Left ventricle myocardium inferior (tissue), 1 donor: Measurements from ENCODE around the gene ZNF236. TPM values are rescaled to one million over a fixed set of nuclear protein-coding genes. Genes with fewer than 3 reads are reported as not detected.
A peak's percentile ranks its signal among the peaks of the same experiment; 100 is the strongest.
"Not testable (repeated sequence)": the region's sequence is repeated elsewhere in the genome, so short reads cannot be mapped to it uniquely, and the experiment has no call there.

ENCODE experiments used
- DNase-seq: peaks from one replicate; pipeline ENCODE4 v3.0.0-alpha.2; 2020
- H3K27ac ChIP-seq: fragments of 200-600 bp; replicated peaks from 2 replicates; pipeline ENCODE4 v1.8.0; 2021
- H3K27me3 ChIP-seq: fragments of 200-600 bp; 2 replicates; pipeline ENCODE4 v1.8.0; 2021; ENCODE audit warnings: low read depth
- H3K36me3 ChIP-seq: fragments of 200-600 bp; 2 replicates; pipeline ENCODE4 v1.8.0; 2021
- H3K4me1 ChIP-seq: fragments of 200-600 bp; 2 replicates; pipeline ENCODE4 v1.8.0; 2021
- H3K4me3 ChIP-seq: fragments of 200-600 bp; 2 replicates; pipeline ENCODE4 v1.8.0; 2021; ENCODE audit warnings: mild to moderate bottlenecking, moderate library complexity
- H3K9me3 ChIP-seq: fragments of 200-600 bp; replicated peaks from 2 replicates; pipeline ENCODE4 v1.8.0; 2021
- intact Hi-C: fragments of 100-400 bp; cut with micrococcal nuclease; formaldehyde crosslinking; loops from one replicate; pipeline ENCODE4 v1.11.0; 2022
- long read RNA-seq: library from polyadenylated mRNA; unstranded; transcript quantifications from one replicate; pipeline ENCODE4 v2.0.0, GENCODE V29; 2021
- total RNA-seq: library from RNA; stranded (reverse); fragmentation: NEBNext Ultra II Directional; extraction: Animal tissue kit (Norgen Biotek cat#: 25700); gene quantifications from one replicate; pipeline ENCODE4 v1.2.1, GENCODE V29; 2021
- TF ChIP-seq, protein P1 (sequence below): fragments of 200-600 bp; IDR thresholded peaks from 2 replicates; pipeline ENCODE4 v1.8.0; 2021; ENCODE audit warnings: antibody characterized with exemption, mild to moderate bottlenecking, borderline replicate concordance
- donor health status: DM: no; HTN: yes; CAD: no; lungs with severe emphysema.

The ZNF236 gene
- total RNA-seq = 10.6 TPM
- long read RNA-seq, partial matches to known transcripts = 5 of 8 reads
- long read RNA-seq, other reads (novel, unspliced or antisense) = 3 of 8 reads

DNA sequence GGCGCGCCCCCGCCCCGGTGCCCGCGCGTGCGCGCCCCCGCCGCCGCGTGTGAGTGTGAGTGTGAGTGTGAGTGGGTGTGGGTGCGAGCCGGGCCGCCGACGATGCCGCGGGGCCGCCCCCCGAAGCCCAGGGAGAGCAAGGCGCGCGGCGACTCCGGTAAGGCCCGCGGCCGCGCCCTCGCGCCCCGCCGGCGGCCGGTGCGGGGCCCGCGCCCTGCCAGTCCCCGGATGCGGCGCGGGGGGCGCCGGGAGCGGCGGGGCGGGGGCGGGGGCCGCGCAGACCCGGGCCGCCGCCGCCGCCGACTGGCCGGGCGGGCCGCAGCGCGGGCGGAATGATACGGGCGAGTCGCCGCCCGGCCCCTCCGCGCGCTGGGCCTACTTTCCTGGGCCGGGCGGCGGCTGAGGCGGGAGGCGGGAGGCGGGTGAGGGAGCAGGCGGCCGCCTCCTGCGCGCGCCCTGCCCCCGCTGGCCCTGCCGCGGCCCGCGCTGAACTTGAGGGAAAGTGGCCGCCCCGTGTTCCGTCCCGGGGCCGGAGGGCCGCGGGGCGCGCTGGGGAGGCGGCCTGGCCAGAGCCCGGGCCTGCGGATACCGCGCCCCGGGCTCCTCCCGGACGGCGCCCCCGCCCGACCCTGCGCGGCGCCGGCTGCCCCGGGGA, at the start of gene ZNF236:
ZNF236 (plus strand) TSS at position 52 of the 655 bp plus-strand sequence; CDS start at position 103, 51 bp downstream.
- Histone ChIP-seq H3K9me3 (no peaks in the 10 kb centered on the region), H3K36me3 (no peaks in the 10 kb centered on the region), H3K27ac (peak within 1 kb of the TSS; percentile 99), H3K4me1 (peaks cover 49% of the 10 kb centered on the region), H3K4me3 (peak within 1 kb of the TSS; percentile 96), H3K27me3 (no peaks in the 10 kb centered on the region)
- peak; percentile 79 for DNase-seq
- intact Hi-C loops = no loop called here
- TF ChIP-seq, protein P1, sequence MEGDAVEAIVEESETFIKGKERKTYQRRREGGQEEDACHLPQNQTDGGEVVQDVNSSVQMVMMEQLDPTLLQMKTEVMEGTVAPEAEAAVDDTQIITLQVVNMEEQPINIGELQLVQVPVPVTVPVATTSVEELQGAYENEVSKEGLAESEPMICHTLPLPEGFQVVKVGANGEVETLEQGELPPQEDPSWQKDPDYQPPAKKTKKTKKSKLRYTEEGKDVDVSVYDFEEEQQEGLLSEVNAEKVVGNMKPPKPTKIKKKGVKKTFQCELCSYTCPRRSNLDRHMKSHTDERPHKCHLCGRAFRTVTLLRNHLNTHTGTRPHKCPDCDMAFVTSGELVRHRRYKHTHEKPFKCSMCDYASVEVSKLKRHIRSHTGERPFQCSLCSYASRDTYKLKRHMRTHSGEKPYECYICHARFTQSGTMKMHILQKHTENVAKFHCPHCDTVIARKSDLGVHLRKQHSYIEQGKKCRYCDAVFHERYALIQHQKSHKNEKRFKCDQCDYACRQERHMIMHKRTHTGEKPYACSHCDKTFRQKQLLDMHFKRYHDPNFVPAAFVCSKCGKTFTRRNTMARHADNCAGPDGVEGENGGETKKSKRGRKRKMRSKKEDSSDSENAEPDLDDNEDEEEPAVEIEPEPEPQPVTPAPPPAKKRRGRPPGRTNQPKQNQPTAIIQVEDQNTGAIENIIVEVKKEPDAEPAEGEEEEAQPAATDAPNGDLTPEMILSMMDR = no peak

DNA sequence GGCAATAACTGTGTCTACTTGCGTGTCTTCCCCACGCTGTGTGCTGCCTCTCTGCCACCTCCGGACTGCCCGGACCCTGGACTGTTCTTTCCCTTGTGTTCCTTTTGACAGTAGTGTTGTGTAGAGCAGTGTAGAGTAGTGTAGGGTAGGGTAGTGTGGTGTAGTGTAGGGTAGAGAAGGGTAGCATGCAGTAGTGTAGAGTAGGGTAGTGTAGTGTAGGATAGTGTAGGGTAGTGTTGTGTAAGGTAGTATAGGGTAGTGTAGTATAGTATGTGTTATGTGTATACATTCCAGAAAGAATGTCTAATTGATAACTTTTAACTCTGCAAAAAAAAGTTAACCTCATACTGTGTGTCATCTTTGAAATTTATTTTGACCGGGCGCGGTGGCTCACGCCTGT, 49.7 kb upstream of the ZNF236 start:
- no peak for DNase-seq
- H3K36me3 ChIP-seq = no peaks in the 10 kb centered on the region
- intact Hi-C loops = no loop called here
- H3K4me3 ChIP-seq = no peak overlapping the region
- TF ChIP-seq, protein P1 = no peak
- H3K9me3 ChIP-seq = peaks cover 21% of the 10 kb centered on the region
- H3K27ac ChIP-seq = no peak overlapping the region
- H3K4me1 ChIP-seq = no peaks in the 10 kb centered on the region
- H3K27me3 ChIP-seq = peaks cover 32% of the 10 kb centered on the region

DNA sequence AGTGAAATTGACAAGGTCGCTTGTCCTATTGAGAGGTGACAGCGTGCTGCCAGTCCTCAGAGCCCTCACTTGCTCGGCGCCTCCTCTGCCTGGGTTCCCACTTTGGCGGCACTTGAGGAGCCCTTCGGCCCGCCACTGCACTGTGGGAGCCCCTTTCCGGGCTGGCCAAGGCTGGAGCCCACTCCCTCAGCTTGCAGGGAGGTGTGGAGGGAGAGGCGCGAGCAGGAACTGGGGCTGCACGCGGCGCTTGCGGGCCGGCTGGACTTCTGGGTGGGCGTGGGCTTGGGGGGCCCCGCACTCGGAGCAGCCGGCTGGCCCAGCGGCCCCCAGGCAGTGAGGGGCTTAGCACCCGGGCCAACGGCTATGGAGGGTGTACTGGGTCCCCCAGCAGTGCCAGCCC, 45.3 kb upstream of the ZNF236 start:
- H3K9me3 ChIP-seq, H3K27ac ChIP-seq, intact Hi-C loops, H3K4me1 ChIP-seq, DNase-seq, H3K27me3 ChIP-seq, H3K36me3 ChIP-seq, H3K4me3 ChIP-seq: not testable (repeated sequence)

DNA sequence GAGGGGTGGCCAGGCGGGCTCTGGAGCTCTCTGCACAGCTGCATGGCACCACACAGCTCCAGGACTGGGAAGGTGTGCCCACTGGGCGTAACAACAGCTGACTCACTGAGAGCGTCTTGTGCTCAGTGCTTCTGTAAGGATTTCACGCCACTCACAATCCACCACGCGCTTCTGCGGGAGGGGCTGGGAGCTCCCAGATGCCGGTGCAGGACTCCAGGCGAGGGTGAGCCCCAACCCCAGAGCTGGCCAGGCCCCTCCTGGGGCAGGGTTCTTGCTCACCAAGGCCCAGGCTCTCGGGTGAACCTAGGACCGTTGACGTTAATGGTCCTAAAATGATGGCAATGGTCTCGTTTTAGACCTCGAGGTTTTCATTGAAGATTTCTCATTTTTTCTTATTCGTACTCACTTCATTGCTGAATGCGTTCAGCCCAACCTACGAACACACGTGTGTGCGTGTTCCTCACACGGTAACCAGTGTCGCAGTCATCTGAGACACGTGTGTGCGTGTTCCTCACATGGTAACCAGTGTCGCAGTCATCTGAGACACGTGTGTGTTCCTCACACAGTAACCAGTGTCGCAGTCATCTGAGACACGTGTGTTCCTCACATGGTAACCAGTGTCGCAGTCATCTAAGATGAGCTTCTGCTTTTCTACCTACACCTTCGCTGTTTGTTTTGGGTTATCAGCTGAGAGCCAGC, 38.4 kb upstream of the ZNF236 start:
- Histone ChIP-seq H3K9me3 (no peaks in the 10 kb centered on the region), H3K4me1 (no peaks in the 10 kb centered on the region), H3K27ac (no peak overlapping the region), H3K27me3 (peaks cover 69% of the 10 kb centered on the region), H3K4me3 (no peak overlapping the region), H3K36me3 (no peaks in the 10 kb centered on the region)
- TF ChIP-seq, protein P1 = no peak
- DNase-seq = no peak
- intact Hi-C loops = no loop called here

DNA sequence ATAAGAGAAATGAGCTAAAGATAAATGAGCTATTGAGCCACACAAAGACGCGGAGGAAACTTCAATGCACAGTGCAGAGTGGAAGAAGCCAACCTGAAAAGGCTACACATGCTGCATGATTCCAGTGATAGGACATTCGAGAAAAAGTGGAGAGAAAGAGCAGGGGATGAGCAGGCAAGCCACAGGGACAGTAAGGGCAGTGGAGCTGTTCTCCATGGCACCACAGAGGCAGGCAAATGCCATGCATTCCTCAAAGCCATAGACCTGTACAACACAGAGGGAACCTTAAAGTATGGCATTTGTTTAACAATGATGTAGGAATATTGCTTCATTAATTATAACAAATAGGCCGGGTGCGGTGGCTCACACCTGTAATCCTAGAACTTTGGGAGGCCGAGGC, 36.5 kb upstream of the ZNF236 start:
- intact Hi-C loops = no loop called here
- Histone ChIP-seq H3K4me3 (no peak overlapping the region), H3K27me3 (peaks cover 78% of the 10 kb centered on the region), H3K4me1 (no peaks in the 10 kb centered on the region), H3K9me3 (peaks cover 3% of the 10 kb centered on the region), H3K27ac (no peak overlapping the region), H3K36me3 (no peaks in the 10 kb centered on the region)
- DNase-seq = no peak
- TF ChIP-seq, protein P1 = no peak
